Measurements from ENCODE around the gene SEMA3D. TPM values are rescaled to one million over a fixed set of nuclear protein-coding genes. Genes with fewer than 3 reads are reported as not detected.

The SEMA3D gene
- total and polyA plus RNA-seq, 2 of the 4 experiments (the other 2 are of a cell fraction) = 2.9 to 13.6 TPM

DNA sequence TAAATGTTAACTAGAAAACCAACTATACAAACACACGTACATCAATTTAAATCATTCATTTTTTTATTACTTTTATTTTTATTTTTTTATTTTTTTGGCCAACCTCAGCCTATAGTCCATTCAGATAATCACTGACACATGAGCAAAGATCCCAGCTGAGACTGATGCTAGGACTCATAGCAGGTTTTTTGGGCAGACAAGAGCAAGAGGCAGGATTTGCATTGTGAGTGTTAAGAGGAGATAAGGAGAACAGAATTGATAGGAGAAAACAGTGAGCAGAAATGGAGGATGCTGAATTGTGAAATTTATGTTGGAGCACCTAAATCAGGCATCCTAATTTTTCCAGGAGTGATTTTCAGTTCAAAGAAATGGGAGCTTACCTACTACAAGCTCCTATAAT is 240.3 kb downstream of the SEMA3D start:
- no peak overlapping the region for H3K23ac ChIP-seq (ENCODE audit: low read depth, low read length)
- dilution Hi-C loops (cut with HindIII; ENCODE audit: low sequenced_read_pairs, unreplicated experiment) = no loop called here
- no peak overlapping the region for H3K18ac ChIP-seq (ENCODE audit: low read depth, low read length)
- no peak overlapping the region for H3K14ac ChIP-seq (replicated peaks; ENCODE audit: low read depth, low read length)
- H3K9ac ChIP-seq (ENCODE audit: low read depth, low read length) = no peak overlapping the region
- no peak overlapping the region for H2AK9ac ChIP-seq (replicated peaks; ENCODE audit: low read depth, low read length, poor library complexity)
- no peak overlapping the region for H3K4me3 ChIP-seq (ENCODE audit: insufficient read depth, low read depth, low read length)
- no peak overlapping the region for H3K4ac ChIP-seq (ENCODE audit: low read depth, low read length)
- TF ChIP-seq FOS (IDR thresholded peaks at IDR 0.05; ENCODE audit: low read depth, low read length) (no peak), RFX5 (IDR thresholded peaks at IDR 0.05; ENCODE audit: low read depth, low read length) (no peak)
- WGBS, 2 experiments (ENCODE audit: extremely low coverage in 2 of 2, insufficient read length in 1 of 2) = 100% methylated on average over 1 of the region's 1 CpG; no CpG with 5 or more reads in 1 of the 2 experiments
- POLR2A ChIA-PET (ENCODE audit: unreplicated experiment) = no interaction called here
- no peak overlapping the region for H2BK5ac ChIP-seq (ENCODE audit: low read depth, low read length, poor library complexity, severe bottlenecking)
- in situ Hi-C loops (cut with MboI; ENCODE audit: low sequenced_read_pairs) = no loop called here
- no peaks in the 10 kb centered on the region for H4K20me1 ChIP-seq (ENCODE audit: insufficient read depth, low read length)
- H3K27ac ChIP-seq (ENCODE audit: insufficient read depth, low read length) = no peak overlapping the region
- no TSS peak for BruUV-seq (replicated peaks)
- no peak overlapping the region for H3K56ac ChIP-seq (ENCODE audit: extremely low read depth, insufficient read depth, low read length)
- H3K4me2 ChIP-seq (ENCODE audit: low read depth, low read length) = no peak overlapping the region
- H3K27me3 ChIP-seq (ENCODE audit: control insufficient read depth, insufficient read depth, low read length) = no peaks in the 10 kb centered on the region
- no peak overlapping the region for H4K91ac ChIP-seq (ENCODE audit: insufficient read depth, low read depth, low read length)
- H2AFZ ChIP-seq (replicated peaks; ENCODE audit: low read length, poor library complexity) = no peak overlapping the region
- H2AK5ac ChIP-seq (ENCODE audit: low read depth, low read length) = no peak overlapping the region
- H4K5ac ChIP-seq (ENCODE audit: low read depth, low read length) = no peak overlapping the region
- H3K4me1 ChIP-seq (ENCODE audit: control insufficient read depth, insufficient read depth, low read length) = no peaks in the 10 kb centered on the region
- H3K79me1 ChIP-seq (ENCODE audit: low read depth in 1 of 2, low read length in 2 of 2) = no peaks in the 10 kb centered on the region
- no peak overlapping the region for H2BK20ac ChIP-seq (ENCODE audit: low read depth, low read length)
- no peaks in the 10 kb centered on the region for H3K9me3 ChIP-seq (ENCODE audit: control insufficient read depth, insufficient read depth, low read length)
- no peaks in the 10 kb centered on the region for H3K9me1 ChIP-seq (ENCODE audit: insufficient read depth, low read length)
- ATAC-seq (ENCODE audit: low read depth) (no peak), DNase-seq (no peak)
- intact Hi-C loops (cut with micrococcal nuclease) = no loop called here
- CTCF ChIA-PET = no interaction called here
- no peaks in the 10 kb centered on the region for H3K36me3 ChIP-seq (ENCODE audit: control insufficient read depth, insufficient read depth, low read length)
- no peak overlapping the region for H2BK120ac ChIP-seq (ENCODE audit: low read depth, low read length)
- H4K8ac ChIP-seq (ENCODE audit: low read depth in 2 of 2, low read length in 2 of 2) = no peak overlapping the region
- no peak overlapping the region for H2BK15ac ChIP-seq (ENCODE audit: low read depth, low read length)
